ENCODE results near the gene ADAMTS8. TPM values are rescaled to one million over a fixed set of nuclear protein-coding genes. Genes with fewer than 3 reads are reported as not detected.

The ADAMTS8 gene
- total RNA-seq, 2 donors from 2014 or later, result 0.42 to 12.2 TPM

DNA sequence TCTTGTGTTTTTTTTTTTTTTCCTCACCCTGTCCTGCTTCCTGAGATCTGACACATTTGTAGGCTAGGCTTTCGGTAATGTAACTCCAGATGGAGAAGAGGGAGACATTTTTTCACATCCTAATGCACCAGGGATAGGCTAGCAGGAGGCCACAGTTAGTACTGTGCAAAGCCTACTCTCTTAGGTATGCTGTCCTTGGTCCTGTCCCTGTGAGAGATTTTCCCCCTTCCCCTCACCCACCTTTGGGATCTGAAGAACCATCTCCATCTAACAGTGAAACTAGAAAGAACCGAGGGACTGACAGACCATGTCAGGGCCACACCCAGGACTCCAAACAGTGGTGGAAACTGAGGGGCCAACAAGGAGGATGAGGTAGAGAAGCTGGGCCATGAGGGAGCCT lies 29.2 kb downstream of the ADAMTS8 start:
- no peaks in the 10 kb centered on the region for H3K9me3 ChIP-seq
- no peaks in the 10 kb centered on the region for H3K27me3 ChIP-seq
- H3K4me1 ChIP-seq, result no peaks in the 10 kb centered on the region
- DNase-seq, result no peak
- intact Hi-C loops (cut with DNase I), result no loop called here
- H3K4me3 ChIP-seq, result no peak overlapping the region
- no peak overlapping the region for H3K9ac ChIP-seq (ENCODE audit: low read depth in 2 of 2, low read length in 2 of 2)
- TF ChIP-seq, protein P1, sequence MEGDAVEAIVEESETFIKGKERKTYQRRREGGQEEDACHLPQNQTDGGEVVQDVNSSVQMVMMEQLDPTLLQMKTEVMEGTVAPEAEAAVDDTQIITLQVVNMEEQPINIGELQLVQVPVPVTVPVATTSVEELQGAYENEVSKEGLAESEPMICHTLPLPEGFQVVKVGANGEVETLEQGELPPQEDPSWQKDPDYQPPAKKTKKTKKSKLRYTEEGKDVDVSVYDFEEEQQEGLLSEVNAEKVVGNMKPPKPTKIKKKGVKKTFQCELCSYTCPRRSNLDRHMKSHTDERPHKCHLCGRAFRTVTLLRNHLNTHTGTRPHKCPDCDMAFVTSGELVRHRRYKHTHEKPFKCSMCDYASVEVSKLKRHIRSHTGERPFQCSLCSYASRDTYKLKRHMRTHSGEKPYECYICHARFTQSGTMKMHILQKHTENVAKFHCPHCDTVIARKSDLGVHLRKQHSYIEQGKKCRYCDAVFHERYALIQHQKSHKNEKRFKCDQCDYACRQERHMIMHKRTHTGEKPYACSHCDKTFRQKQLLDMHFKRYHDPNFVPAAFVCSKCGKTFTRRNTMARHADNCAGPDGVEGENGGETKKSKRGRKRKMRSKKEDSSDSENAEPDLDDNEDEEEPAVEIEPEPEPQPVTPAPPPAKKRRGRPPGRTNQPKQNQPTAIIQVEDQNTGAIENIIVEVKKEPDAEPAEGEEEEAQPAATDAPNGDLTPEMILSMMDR (IDR thresholded peaks at IDR 0.05), result no peak
- no peaks in the 10 kb centered on the region for H3K36me3 ChIP-seq
- H3K27ac ChIP-seq, result no peak overlapping the region

DNA sequence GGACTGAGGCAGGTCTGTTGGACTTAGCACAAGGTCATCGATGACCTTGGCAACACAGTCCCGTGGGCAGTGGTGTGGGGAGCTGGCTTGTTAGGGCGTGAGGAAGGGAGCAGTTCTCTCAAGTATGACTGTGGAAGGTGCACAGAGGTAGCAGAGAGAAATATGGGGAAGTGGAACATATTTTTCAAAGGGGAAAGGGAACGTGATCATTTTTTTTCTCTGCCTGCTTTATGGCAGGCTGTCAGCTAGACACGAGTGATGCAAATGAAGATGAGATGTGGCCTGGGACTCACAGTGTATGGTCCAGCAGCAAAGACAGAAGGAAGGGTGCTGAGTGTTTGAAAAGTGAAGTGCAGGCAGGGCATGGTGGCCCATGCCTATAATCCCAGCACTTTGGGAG lies 30.6 kb downstream of the ADAMTS8 start:
- DNase-seq, result no peak
- no peak overlapping the region for H3K4me3 ChIP-seq
- no peaks in the 10 kb centered on the region for H3K9me3 ChIP-seq
- TF ChIP-seq, protein P1 (IDR thresholded peaks at IDR 0.05), result no peak
- H3K4me1 ChIP-seq, result no peaks in the 10 kb centered on the region
- no peak overlapping the region for H3K27ac ChIP-seq
- H3K9ac ChIP-seq (ENCODE audit: low read depth in 2 of 2, low read length in 2 of 2), result no peak overlapping the region
- intact Hi-C loops (cut with DNase I), result no loop called here
- H3K36me3 ChIP-seq, result no peaks in the 10 kb centered on the region
- no peaks in the 10 kb centered on the region for H3K27me3 ChIP-seq

DNA sequence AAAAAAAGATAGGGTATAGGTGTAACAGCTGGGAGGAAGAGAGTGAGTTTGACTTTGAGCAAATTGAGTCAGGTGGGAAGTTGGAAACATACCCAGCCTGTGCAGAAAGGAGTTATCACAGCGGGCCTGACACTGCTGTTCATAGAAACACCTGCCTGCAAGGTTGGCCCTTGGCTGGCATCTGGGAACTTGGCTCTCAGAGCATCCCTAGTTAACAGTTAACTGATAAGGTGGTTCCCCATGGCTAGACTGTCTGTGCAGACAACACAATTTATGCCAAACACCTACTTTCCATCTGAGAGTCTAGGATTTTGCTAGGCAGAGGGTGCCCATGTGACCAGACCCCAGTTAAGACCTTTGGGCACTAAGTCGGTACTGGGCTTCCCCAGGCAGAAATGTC lies 31.4 kb downstream of the ADAMTS8 start:
- DNase-seq, result no peak
- TF ChIP-seq, protein P1 (IDR thresholded peaks at IDR 0.05), result no peak
- H3K4me3 ChIP-seq, result no peak overlapping the region
- H3K4me1 ChIP-seq, result no peaks in the 10 kb centered on the region
- no peaks in the 10 kb centered on the region for H3K27me3 ChIP-seq
- no peaks in the 10 kb centered on the region for H3K36me3 ChIP-seq
- H3K9ac ChIP-seq (ENCODE audit: low read depth in 2 of 2, low read length in 2 of 2), result no peak overlapping the region
- H3K9me3 ChIP-seq, result no peaks in the 10 kb centered on the region
- intact Hi-C loops (cut with DNase I), result no loop called here
- no peak overlapping the region for H3K27ac ChIP-seq

DNA sequence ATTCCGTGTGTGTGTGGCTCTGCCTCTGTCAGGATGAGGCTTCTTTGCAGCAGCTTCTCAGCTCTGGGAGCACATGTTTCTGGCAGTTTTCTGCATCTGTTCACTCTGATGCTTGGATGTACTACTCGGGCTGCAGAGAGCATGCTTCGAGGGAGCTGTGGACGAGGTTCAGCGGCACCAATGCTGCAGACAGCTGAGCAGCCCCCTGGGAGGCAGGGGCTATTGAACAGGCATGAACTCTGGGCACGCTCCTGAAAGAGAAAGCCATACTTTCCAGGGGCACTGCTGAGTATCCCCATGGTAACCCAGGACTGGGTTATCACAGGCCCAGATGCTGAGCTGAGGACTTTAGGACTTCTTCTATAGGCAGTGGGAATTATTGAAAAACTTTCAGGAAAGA lies 33.8 kb downstream of the ADAMTS8 start:
- intact Hi-C loops (cut with DNase I), result no loop called here
- peaks cover 2% of the 10 kb centered on the region for H3K4me1 ChIP-seq
- no peaks in the 10 kb centered on the region for H3K27me3 ChIP-seq
- H3K9ac ChIP-seq (ENCODE audit: low read depth in 2 of 2, low read length in 2 of 2), result no peak overlapping the region
- no peaks in the 10 kb centered on the region for H3K9me3 ChIP-seq
- H3K36me3 ChIP-seq, result no peaks in the 10 kb centered on the region
- no peak for DNase-seq
- H3K27ac ChIP-seq, result no peak overlapping the region
- H3K4me3 ChIP-seq, result no peak overlapping the region
- TF ChIP-seq, protein P1 (IDR thresholded peaks at IDR 0.05), result no peak

DNA sequence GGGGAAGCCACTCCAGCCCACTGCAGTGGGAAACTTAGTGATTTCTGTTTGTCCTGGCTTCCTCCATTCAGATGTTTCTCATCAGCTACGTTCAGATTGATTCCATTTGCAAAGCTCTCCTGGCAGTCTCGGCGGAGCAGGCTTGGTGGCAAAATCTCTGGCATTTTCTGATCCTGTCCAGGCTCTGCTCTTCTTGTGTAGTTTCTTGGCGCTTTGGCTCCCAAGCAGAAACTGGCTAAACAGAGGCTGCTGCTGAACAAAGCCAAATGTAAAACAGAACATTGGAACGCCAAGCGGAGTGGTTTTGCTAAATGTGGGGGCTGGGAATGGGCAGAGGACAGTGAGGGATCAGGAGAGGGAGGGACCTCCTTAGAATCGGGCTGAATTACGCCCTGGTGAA lies 36.7 kb downstream of the ADAMTS8 start:
- TF ChIP-seq, protein P1 (IDR thresholded peaks at IDR 0.05), result no peak
- Histone ChIP-seq H3K36me3 (no peaks in the 10 kb centered on the region), H3K9me3 (no peaks in the 10 kb centered on the region), H3K27me3 (no peaks in the 10 kb centered on the region), H3K4me1 (peaks cover 5% of the 10 kb centered on the region), H3K27ac (no peak overlapping the region), H3K4me3 (no peak overlapping the region), H3K9ac (ENCODE audit: low read depth in 2 of 2, low read length in 2 of 2) (no peak overlapping the region)
- DNase-seq, result no peak
- intact Hi-C loops (cut with DNase I), result no loop called here

Measured in colonic mucosa (tissue), 4 donors.